Measurements from ENCODE around the gene CEP112. TPM values are rescaled to one million over a fixed set of nuclear protein-coding genes. Genes with fewer than 3 reads are reported as not detected.
A peak's percentile ranks its signal among the peaks of the same experiment; 100 is the strongest.
"Not testable (repeated sequence)": the region's sequence is repeated elsewhere in the genome, so short reads cannot be mapped to it uniquely, and the experiment has no call there.

Gene CEP112
- polyA plus RNA-seq, 4 donors = 11.3 to 17.8 (median 16.9) TPM

GRCh38 chr17:66165537-66166123 is 26.3 kb downstream of the CEP112 start:
- peak; percentile 17 to 38 (median 36) for DNase-seq (ENCODE audit: low read depth in 4 of 4, low spot score in 3 of 4)

GRCh38 chr17:66155055-66155454 is 36.9 kb downstream of the CEP112 start:
- not testable (repeated sequence) for DNase-seq (ENCODE audit: low read depth in 4 of 4, low spot score in 3 of 4)

- DNase-seq (ENCODE audit: low read depth in 4 of 4, low spot score in 3 of 4) = no peak
Observed at GRCh38 chr17:66152756-66153155, 39.2 kb downstream of the CEP112 start.

GRCh38 chr17:66150708-66151107 is 41.2 kb downstream of the CEP112 start:
- no peak for DNase-seq (ENCODE audit: low read depth in 4 of 4, low spot score in 3 of 4)

GRCh38 chr17:66149562-66149961 is 42.4 kb downstream of the CEP112 start:
- DNase-seq (ENCODE audit: low read depth in 4 of 4, low spot score in 3 of 4) = no peak

- DNase-seq (ENCODE audit: low read depth in 4 of 4, low spot score in 3 of 4) = no peak
Observed at GRCh38 chr17:66146394-66146793, 45.5 kb downstream of the CEP112 start.

- DNase-seq (ENCODE audit: low read depth in 4 of 4, low spot score in 3 of 4) = no peak
Observed at GRCh38 chr17:66143657-66144282, 48.2 kb downstream of the CEP112 start.

GRCh38 chr17:66142428-66142827 is 49.5 kb downstream of the CEP112 start:
- no peak for DNase-seq (ENCODE audit: low read depth in 4 of 4, low spot score in 3 of 4)

- DNase-seq (ENCODE audit: low read depth in 4 of 4, low spot score in 3 of 4) = no peak
Observed at GRCh38 chr17:66138120-66138519, 53.8 kb downstream of the CEP112 start.

- DNase-seq (ENCODE audit: low read depth in 4 of 4, low spot score in 3 of 4) = no peak
Observed at GRCh38 chr17:66135896-66136295, 56.0 kb downstream of the CEP112 start.

GRCh38 chr17:66135219-66135618 is 56.7 kb downstream of the CEP112 start:
- DNase-seq (ENCODE audit: low read depth in 4 of 4, low spot score in 3 of 4) = no peak

- no peak for DNase-seq (ENCODE audit: low read depth in 4 of 4, low spot score in 3 of 4)
Observed at GRCh38 chr17:66129759-66130158, 62.2 kb downstream of the CEP112 start.

- no peak for DNase-seq (ENCODE audit: low read depth in 4 of 4, low spot score in 3 of 4)
Observed at GRCh38 chr17:66126231-66126630, 65.7 kb downstream of the CEP112 start.

GRCh38 chr17:66123163-66123562 is 68.8 kb downstream of the CEP112 start:
- no peak for DNase-seq (ENCODE audit: low read depth in 4 of 4, low spot score in 3 of 4)

GRCh38 chr17:66115246-66115645 is 76.7 kb downstream of the CEP112 start:
- no peak for DNase-seq (ENCODE audit: low read depth in 4 of 4, low spot score in 3 of 4)

- no peak for DNase-seq (ENCODE audit: low read depth in 4 of 4, low spot score in 3 of 4)
Observed at GRCh38 chr17:66114609-66115008, 77.3 kb downstream of the CEP112 start.

GRCh38 chr17:66107731-66108130 is 84.2 kb downstream of the CEP112 start:
- no peak for DNase-seq (ENCODE audit: low read depth in 4 of 4, low spot score in 3 of 4)

GRCh38 chr17:66098040-66098439 is 93.9 kb downstream of the CEP112 start:
- DNase-seq (ENCODE audit: low read depth in 4 of 4, low spot score in 3 of 4) = no peak

GRCh38 chr17:66094727-66095126 is 97.2 kb downstream of the CEP112 start:
- DNase-seq (ENCODE audit: low read depth in 4 of 4, low spot score in 3 of 4) = no peak

- no peak for DNase-seq (ENCODE audit: low read depth in 4 of 4, low spot score in 3 of 4)
Observed at GRCh38 chr17:66091445-66092080, 100.4 kb downstream of the CEP112 start.

- DNase-seq (ENCODE audit: low read depth in 4 of 4, low spot score in 3 of 4) = no peak
Observed at GRCh38 chr17:66089764-66090163, 102.2 kb downstream of the CEP112 start.

GRCh38 chr17:66088173-66088572 is 103.8 kb downstream of the CEP112 start:
- DNase-seq (ENCODE audit: low read depth in 4 of 4, low spot score in 3 of 4) = no peak
